ENCODE results near the gene FAM13A.

FAM13A gene

DNA sequence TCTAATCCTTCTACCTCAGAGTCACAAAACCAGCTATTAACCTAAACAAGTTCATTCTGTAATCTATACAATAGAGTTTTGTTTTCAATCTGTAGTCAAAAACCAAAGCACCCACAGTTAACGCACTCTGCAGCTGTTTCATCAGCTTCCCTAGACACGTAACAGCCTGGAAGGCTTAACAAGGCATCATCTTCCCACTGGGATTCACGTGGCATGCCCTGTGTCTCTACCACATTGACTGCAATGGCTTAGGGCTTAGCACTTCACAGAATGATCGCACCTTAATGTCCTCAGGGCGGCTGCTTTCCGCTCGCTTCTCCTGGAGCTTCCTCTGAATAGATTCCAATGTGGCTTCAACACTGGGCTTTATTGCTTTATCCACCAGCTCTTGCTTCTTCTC is 309.6 kb downstream of the FAM13A start:
- DNase-seq (ENCODE audit: low read depth in 3 of 3), result no peak

DNA sequence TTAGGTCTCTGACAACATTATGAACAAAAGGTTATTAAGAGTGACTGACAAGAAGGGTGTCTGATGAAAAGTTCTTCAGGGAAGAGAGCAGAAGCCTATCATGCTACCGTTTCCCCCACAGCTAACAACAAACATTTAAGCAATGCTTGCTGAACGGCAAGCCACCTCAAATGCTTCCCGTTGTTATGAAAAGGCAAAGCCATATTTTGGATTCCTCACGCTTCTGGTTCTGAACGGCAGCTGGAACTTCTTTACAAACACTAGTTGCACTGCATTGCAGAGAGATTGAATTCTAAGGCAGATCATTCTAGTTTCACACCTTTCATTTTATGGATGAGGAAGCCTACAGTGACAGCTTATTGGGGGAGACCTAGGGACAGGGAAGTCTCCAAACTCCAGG is 310.8 kb downstream of the FAM13A start:
- DNase-seq (ENCODE audit: low read depth in 3 of 3), result no peak

DNA sequence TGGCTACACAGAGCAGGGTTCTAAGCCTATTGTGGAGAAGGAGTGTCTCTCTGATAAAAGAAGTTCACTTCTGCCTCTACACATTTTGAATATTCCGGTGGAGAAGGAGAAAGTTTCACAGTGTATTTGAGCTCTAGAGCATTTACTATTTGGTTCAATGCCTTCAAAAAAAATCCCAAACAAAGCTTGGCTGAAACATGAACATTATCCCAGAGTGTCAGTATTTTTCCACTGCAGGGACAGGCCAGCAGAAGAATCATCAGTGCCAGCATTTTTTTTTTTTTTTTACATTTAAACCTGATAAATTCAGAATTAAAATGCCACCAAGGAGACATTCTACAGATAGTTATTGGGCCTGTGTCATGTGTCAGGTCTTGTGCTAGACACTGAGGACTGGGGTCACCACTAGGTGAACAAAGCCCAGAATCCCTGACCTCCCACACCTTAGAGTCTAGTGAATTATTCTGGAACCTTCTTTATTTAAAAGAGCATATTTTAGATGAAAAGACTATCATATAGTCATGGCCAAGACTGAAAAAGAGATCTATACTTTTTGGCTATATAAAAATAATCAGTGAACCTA is 311.3 kb downstream of the FAM13A start:
- DNase-seq (ENCODE audit: low read depth in 3 of 3), result no peak

- no peak for DNase-seq (ENCODE audit: low read depth in 3 of 3)
Measured at GRCh38 chr4:88745175-88745574, 311.8 kb downstream of the FAM13A start.

GRCh38 chr4:88744609-88745008 is 312.4 kb downstream of the FAM13A start:
- no peak for DNase-seq (ENCODE audit: low read depth in 3 of 3)

DNA sequence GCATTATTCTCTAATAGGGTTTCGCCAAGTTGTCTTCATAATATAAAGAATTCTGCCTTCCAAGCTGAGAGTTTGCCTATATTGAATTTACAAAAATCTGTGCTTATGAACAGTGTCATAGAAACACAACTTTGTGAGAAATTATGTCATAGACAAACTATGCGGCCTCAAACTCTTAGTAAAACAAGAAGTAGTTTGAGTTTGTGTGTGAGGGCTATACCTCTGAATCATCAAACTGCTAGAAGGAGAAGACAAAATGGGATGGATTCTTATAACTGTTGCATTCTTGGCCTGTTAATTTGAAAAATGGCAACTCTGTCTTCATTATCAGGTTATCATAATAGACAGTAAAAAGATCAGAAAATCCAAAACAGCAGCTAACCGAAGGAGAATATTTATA is 313.3 kb downstream of the FAM13A start:
- no peak for DNase-seq (ENCODE audit: low read depth in 3 of 3)

DNA sequence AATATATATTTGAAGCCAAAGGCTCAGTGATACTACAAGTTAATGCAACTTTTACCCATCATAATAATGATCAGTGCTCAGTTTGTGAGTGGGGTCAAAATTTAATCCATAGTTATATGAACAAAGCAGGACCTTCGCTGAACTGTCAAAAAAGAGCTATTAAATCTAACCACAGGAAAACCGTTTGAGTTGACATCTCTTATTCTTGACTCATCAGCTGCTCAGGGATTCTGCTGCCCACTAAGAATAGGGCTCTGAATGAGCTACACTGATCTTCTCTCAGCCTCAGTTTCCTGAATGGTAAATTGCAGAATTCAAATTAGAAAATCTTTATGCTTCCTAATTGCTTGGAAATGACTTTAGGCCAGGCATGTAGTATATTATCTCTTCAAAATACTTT is 314.4 kb downstream of the FAM13A start:
- no peak for DNase-seq (ENCODE audit: low read depth in 3 of 3)

DNA sequence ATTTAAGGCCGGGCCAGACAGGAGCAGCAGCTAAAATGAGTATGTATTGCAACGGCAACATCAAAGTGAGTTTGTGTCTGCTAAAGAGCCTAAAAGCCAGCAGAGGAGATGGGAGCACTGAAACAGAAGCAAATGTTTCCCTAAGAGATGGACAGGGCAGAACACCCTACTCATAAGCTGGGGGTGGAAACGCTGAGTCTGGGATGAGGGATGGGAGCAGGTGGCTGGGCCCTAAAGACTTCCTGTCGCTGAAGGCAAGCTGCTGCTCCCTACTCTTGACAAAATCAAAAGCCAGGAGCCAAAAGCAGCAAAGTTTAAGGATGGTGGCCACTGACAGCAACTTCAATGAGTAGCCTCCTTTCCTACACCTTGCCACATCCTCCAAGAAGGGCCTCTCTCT is 318.8 kb downstream of the FAM13A start:
- DNase-seq (ENCODE audit: low read depth in 3 of 3), result no peak

DNA sequence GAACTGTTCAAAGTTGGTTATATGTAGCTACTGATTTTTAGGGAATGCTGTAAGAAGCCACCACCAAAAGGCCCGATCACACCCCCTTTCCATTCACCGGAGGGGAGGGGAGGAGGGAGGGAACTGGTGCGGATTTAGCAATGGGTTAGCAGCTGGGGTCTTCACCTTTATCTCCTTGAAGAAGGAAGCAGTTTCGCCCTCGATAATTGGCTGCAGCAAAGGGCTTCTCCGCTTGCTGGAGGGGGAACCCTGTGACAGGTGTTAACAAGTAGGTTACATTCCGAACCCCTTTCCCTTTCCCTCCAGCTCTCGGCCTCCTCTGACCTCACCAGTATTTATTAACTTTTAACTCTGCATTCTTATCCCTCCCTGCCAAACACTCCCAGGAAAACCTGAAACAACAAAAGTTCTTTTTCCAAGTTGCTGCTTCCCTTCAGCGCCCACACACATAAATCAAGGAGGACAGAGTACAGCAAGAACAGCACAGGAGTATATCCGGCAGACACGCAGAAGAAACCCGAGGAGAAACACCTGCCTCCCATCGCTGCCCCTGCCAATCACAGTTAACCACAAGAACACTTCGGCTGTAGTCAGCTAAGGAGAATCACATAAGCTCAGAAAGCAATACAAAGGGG is 319.6 kb downstream of the FAM13A start:
- no peak for DNase-seq (ENCODE audit: low read depth in 3 of 3)

DNA sequence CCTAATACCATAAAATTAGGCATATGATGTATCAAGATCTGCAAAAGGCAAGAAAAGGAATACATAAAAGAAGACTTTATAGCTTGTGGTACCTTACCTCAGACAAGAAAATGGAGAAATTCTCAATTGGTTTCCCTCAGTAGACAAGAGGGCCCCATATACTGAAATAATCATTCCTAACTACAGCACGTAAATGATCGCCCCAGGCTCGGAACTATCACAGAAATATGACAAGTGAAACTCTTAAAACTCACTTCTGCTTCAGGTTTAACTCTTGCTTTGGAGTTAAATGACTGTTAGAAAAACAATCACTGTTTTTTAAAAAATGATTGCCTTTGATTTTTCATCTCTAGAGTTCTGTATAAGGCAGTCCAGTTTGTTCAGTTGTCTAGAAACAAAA is 320.7 kb downstream of the FAM13A start:
- no peak for DNase-seq (ENCODE audit: low read depth in 3 of 3)

GRCh38 chr4:88735564-88735963 is 321.4 kb downstream of the FAM13A start:
- DNase-seq (ENCODE audit: low read depth in 3 of 3), result no peak

- DNase-seq (ENCODE audit: low read depth in 3 of 3), result no peak
Measured at GRCh38 chr4:88734403-88734949, 322.5 kb downstream of the FAM13A start.

GRCh38 chr4:88732714-88733368 is 324.1 kb downstream of the FAM13A start:
- DNase-seq (ENCODE audit: low read depth in 3 of 3), result no peak

- no peak for DNase-seq (ENCODE audit: low read depth in 3 of 3)
Measured at GRCh38 chr4:88731381-88731780, 325.6 kb downstream of the FAM13A start.

- DNase-seq (ENCODE audit: low read depth in 3 of 3), result no peak
Measured at GRCh38 chr4:88730811-88731210, 326.2 kb downstream of the FAM13A start.

GRCh38 chr4:88729146-88729760 is 327.7 kb downstream of the FAM13A start:
- DNase-seq (ENCODE audit: low read depth in 3 of 3), result no peak

- DNase-seq (ENCODE audit: low read depth in 3 of 3), result no peak
Measured at GRCh38 chr4:88728146-88728545, 328.8 kb downstream of the FAM13A start.

DNA sequence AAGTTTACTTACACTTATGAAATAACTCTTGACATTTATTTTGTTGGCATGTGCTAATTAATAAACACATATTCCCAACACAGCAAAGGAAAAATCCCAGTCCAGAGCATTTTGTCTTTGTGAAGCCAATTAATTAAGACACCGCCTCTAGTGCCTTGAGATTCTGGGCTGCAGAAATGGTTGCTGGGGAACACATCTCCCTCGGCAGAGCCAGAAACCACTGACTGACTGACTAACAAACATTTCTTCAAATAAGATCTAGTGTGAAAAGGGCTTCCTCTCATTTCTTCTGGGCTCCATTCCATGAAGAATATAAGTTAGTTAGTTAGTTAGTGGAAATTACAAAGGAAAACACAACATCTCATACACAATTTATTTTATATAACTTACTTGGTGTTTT is 331.0 kb downstream of the FAM13A start:
- DNase-seq (ENCODE audit: low read depth in 3 of 3), result no peak

DNA sequence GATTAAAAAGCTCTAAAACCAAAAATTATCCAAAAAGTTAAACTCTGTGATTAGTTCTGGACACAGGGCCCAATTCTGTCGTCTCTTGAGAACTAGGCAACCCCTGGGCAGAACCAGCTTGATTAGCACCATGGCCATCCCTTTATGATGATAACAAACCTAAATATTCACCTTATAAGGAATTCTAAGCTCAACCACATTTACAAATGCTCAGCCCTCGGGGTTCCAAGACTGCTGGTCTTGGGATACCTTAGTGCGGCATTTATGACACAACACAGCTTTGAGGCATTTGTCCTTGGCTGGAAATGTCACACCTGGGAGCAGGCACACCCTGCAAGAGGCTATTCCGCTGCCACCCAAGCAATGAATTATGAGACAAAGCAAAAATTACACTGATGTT is 331.8 kb downstream of the FAM13A start:
- no peak for DNase-seq (ENCODE audit: low read depth in 3 of 3)

- DNase-seq (ENCODE audit: low read depth in 3 of 3), result no peak
Measured at GRCh38 chr4:88724406-88724805, 332.6 kb downstream of the FAM13A start.

GRCh38 chr4:88722828-88723227 is 334.2 kb downstream of the FAM13A start:
- no peak for DNase-seq (ENCODE audit: low read depth in 3 of 3)

GRCh38 chr4:88722276-88722780 is 334.7 kb downstream of the FAM13A start:
- DNase-seq (ENCODE audit: low read depth in 3 of 3), result no peak

Data from stimulated activated CD4-positive, alpha-beta T cell treated with anti-CD3 and anti-CD28 coated beads, TNF-alpha, amount 100 ng/mL, for 4 hours (primary cell).